CD8-positive, alpha-beta memory T cell (primary cell): Measurements from ENCODE around the gene CD300A. TPM values are rescaled to one million over a fixed set of nuclear protein-coding genes. Genes with fewer than 3 reads are reported as not detected.

Source experiments
- CTCF ChIA-PET: fragments of 350-600 bp; sonication (Branson Sonifier 250); formaldehyde crosslinking; loops from one replicate; lab custom pipeline; 2021; ENCODE audit warnings: antibody characterized with exemption; lab: Charles Lee
- POLR2A ChIA-PET: fragments of 350-600 bp; sonication (Branson Sonifier 250); formaldehyde crosslinking; loops from one replicate; lab custom pipeline; 2021; ENCODE audit warnings: antibody characterized with exemption; lab: Charles Lee
- DNase-seq, 5 donors: peaks; one replicate each; pipeline versions ENCODE4 v3.0.0 to v3.0.0-alpha.2; 2020 to 2022; ENCODE audit warnings: mixed read lengths in 1 of 5
- H3K27ac ChIP-seq: one replicate; pipeline ENCODE4 v1.7.0; 2013; ENCODE audit warnings: low read depth, mild to moderate bottlenecking, low read length, moderate library complexity
- H3K27me3 ChIP-seq: 2 replicates; pipeline ENCODE4 v1.7.0; 2013; ENCODE audit warnings: low read length, mild to moderate bottlenecking; ENCODE audit not compliant: insufficient read depth, poor library complexity, severe bottlenecking
- H3K36me3 ChIP-seq: 2 replicates; pipeline ENCODE4 v1.7.0; 2013; ENCODE audit warnings: mild to moderate bottlenecking, low read length, moderate library complexity; ENCODE audit not compliant: insufficient read depth
- H3K4me1 ChIP-seq: 2 replicates; pipeline ENCODE4 v1.7.0; 2013; ENCODE audit warnings: mild to moderate bottlenecking, low read length, moderate library complexity; ENCODE audit not compliant: insufficient read depth
- H3K4me3 ChIP-seq: 2 replicates; pipeline ENCODE4 v1.7.0; 2013; ENCODE audit warnings: mild to moderate bottlenecking, low read length
- H3K9me3 ChIP-seq: 2 replicates; pipeline ENCODE4 v1.7.0; 2013; ENCODE audit warnings: mild to moderate bottlenecking, low read length
- H3K27ac Mint-ChIP-seq, 8 donors: one replicate each; pipeline ENCODE4 v1.8.0; 2020 to 2021; ENCODE audit warnings: mixed read lengths in 8 of 8, mild to moderate bottlenecking in 6 of 8, inconsistent platforms in 3 of 8, moderate library complexity in 3 of 8
- H3K27me3 Mint-ChIP-seq, 2 donors: one replicate each; pipeline ENCODE4 v1.8.0; 2020 to 2021; ENCODE audit warnings: mixed read lengths in 2 of 2, mild to moderate bottlenecking in 1 of 2, moderate library complexity in 1 of 2
- H3K36me3 Mint-ChIP-seq, 3 donors: one replicate each; pipeline ENCODE4 v1.8.0; 2020 to 2021; ENCODE audit warnings: mixed read lengths in 3 of 3, inconsistent platforms in 1 of 3, mild to moderate bottlenecking in 1 of 3
- H3K4me1 Mint-ChIP-seq, 3 donors: one replicate each; pipeline ENCODE4 v1.8.0; 2020 to 2021; ENCODE audit warnings: mixed read lengths in 3 of 3, inconsistent platforms in 1 of 3, mild to moderate bottlenecking in 1 of 3
- H3K4me3 Mint-ChIP-seq, 7 donors: one replicate each; pipeline ENCODE4 v1.8.0; 2020 to 2021; ENCODE audit warnings: mixed read lengths in 7 of 7, mild to moderate bottlenecking in 6 of 7, moderate library complexity in 4 of 7, inconsistent platforms in 2 of 7
- H3K9me3 Mint-ChIP-seq, 5 donors: one replicate each; pipeline ENCODE4 v1.8.0; 2020 to 2022; ENCODE audit warnings: mixed read lengths in 5 of 5, mild to moderate bottlenecking in 3 of 5, moderate library complexity in 2 of 5, inconsistent platforms in 1 of 5
- polyA plus RNA-seq: library from polyadenylated mRNA; unstranded; fragments of 300-500 nt; fragmentation: Illumina TruSeq; gene quantifications from one replicate; pipeline ENCODE4 v1.2.3, GENCODE V29; 2021
- total RNA-seq, 2 experiments: library from RNA; stranded (reverse); gene quantifications; one replicate each; pipeline ENCODE4 v1.2.3, GENCODE V29; 2021

The CD300A gene
- total and polyA plus RNA-seq, 3 experiments from 2014 or later: 3.1 to 121 (median 3.8) TPM

- Histone ChIP-seq H3K36me3 (no peaks in the 10 kb centered on the region), H3K4me3 (no peak overlapping the region), H3K9me3 (no peaks in the 10 kb centered on the region), H3K27ac (peak overlapping the region; percentile 58), H3K27me3 (no peaks in the 10 kb centered on the region), H3K4me1 (no peaks in the 10 kb centered on the region)
- H3K36me3 Mint-ChIP-seq: peaks cover 0 to 3% (median 0%) of the 10 kb centered on the region in 3 donors
- ChIA-PET POLR2A (no interaction called here), CTCF (interaction anchor here (0.7 to 1.5 kb wide), 5 partner anchors 9 to 293 kb away, joined by 3 to 6 read pairs (median 4); partner anchors contain the start of gene RAB37)
- no peak overlapping the region for H3K4me3 Mint-ChIP-seq
- peaks cover 2 to 16% (median 13%) of the 10 kb centered on the region in 5 donors for H3K9me3 Mint-ChIP-seq
- peaks cover 5 to 6% of the 10 kb centered on the region in 2 donors for H3K27me3 Mint-ChIP-seq
- H3K4me1 Mint-ChIP-seq: peaks cover 0 to 9% (median 4%) of the 10 kb centered on the region in 3 donors
- DNase-seq: no peak
- H3K27ac Mint-ChIP-seq: peak overlapping the region in 1 of 8 donors; percentile 61
Measured at GRCh38 chr17:74443516-74444296, 22.7 kb upstream of the CD300A start.

DNA sequence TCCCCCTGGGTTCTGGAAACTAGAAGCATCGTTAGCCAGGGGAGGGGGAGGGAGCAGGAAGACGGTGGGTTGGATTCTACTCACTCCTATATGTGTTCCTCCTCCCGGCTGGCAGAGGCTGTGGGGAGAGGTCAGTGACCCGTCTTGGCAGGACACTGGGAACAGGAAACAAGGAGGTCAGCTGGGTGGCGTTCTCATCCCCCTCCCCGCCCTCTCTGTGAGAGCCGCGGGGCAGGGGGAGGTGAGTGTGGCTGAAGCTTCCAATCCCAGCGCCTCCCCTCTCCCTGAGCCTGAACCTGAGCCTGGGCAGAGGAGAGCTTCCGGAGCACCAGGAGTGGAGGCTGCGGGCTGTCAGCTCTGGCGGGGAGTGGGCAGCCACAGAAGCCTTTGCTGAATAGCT is 22.0 kb upstream of the CD300A start:
- Histone ChIP-seq H3K9me3 (no peaks in the 10 kb centered on the region), H3K4me3 (no peak overlapping the region), H3K27me3 (no peaks in the 10 kb centered on the region), H3K27ac (no peak overlapping the region), H3K4me1 (no peaks in the 10 kb centered on the region), H3K36me3 (no peaks in the 10 kb centered on the region)
- ChIA-PET CTCF (interaction anchor here (1.3 to 1.5 kb wide), 4 partner anchors 10 to 76 kb away, joined by 3 to 6 read pairs (median 4); no protein-coding TSS in a partner anchor), POLR2A (no interaction called here)
- H3K9me3 Mint-ChIP-seq: peaks cover 0 to 10% (median 6%) of the 10 kb centered on the region in 5 donors
- peaks cover 0 to 9% (median 4%) of the 10 kb centered on the region in 3 donors for H3K4me1 Mint-ChIP-seq
- H3K36me3 Mint-ChIP-seq: no peaks in the 10 kb centered on the region
- no peak for DNase-seq
- H3K27ac Mint-ChIP-seq: no peak overlapping the region
- peaks cover 5 to 6% of the 10 kb centered on the region in 2 donors for H3K27me3 Mint-ChIP-seq
- no peak overlapping the region for H3K4me3 Mint-ChIP-seq

DNA sequence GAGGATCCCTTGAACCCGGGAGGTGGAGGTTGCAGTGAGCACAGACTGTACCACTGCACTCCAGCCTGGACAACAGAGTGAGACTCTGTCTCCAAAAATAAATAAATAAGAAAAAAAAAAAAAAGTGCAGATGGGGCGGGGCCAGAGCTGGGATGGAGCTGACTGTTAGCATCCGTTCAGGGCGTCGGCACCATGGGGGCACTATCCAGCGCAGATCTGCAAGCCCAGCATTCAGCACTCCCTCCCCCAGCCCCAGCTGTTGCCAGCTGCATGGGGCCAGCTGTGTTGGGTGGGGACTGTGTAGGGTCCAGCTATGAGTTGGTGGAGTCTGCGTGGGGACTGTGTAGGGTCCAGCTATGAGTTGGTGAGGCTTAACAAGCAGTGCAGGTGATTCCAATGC is 21.3 kb upstream of the CD300A start:
- H3K27ac ChIP-seq: no peak overlapping the region
- Mint-ChIP-seq H3K27ac (no peak overlapping the region), H3K4me1 (peaks cover 0 to 9% (median 1%) of the 10 kb centered on the region in 3 donors), H3K27me3 (peaks cover 4 to 5% of the 10 kb centered on the region in 2 donors), H3K4me3 (no peak overlapping the region), H3K36me3 (no peaks in the 10 kb centered on the region), H3K9me3 (peaks cover 0 to 4% (median 2%) of the 10 kb centered on the region in 5 donors)
- H3K4me3 ChIP-seq: no peak overlapping the region
- CTCF ChIA-PET: interaction anchor here (1.3 kb wide), 1 partner anchor 76 kb away, joined by 4 read pairs; no protein-coding TSS in a partner anchor
- H3K9me3 ChIP-seq: no peaks in the 10 kb centered on the region
- no peaks in the 10 kb centered on the region for H3K4me1 ChIP-seq
- DNase-seq: no peak
- H3K36me3 ChIP-seq: no peaks in the 10 kb centered on the region
- POLR2A ChIA-PET: no interaction called here
- H3K27me3 ChIP-seq: no peaks in the 10 kb centered on the region

DNA sequence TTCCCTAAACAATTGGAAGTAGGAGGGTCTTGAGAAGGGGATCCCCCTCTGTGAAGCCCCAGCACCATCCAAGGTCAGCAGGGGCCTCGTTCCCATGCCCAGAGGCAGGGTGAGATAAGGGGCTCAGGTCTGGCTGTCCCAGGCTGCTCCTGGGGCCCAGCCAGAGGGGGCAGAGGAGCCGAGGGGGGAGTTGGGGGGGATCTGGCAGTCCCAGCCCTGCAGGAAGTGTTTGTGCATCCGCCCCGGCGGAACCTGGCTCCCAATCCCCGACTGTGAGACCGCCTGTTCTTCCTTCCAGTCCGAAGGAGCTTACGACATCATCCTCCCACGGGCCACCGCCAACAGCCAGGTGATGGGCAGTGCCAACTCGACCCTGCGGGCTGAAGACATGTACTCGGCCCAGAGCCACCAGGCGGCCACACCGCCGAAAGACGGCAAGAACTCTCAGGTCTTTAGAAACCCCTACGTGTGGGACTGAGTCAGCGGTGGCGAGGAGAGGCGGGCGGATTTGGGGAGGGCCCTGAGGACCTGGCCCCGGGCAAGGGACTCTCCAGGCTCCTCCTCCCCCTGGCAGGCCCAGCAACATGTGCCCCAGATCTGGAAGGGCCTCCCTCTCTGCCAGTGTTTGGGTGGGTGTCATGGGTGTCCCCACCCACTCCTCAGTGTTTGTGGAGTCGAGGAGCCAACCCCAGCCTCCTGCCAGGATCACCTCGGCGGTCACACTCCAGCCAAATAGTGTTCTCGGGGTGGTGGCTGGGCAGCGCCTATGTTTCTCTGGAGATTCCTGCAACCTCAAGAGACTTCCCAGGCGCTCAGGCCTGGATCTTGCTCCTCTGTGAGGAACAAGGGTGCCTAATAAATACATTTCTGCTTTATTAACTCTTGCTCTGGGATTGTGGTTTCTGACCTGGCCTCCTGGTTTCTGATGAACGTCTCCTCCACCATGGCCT is 19.6 kb upstream of the CD300A start:
- Histone ChIP-seq H3K27ac (no peak overlapping the region), H3K4me1 (no peaks in the 10 kb centered on the region), H3K27me3 (no peaks in the 10 kb centered on the region), H3K9me3 (no peaks in the 10 kb centered on the region), H3K36me3 (no peaks in the 10 kb centered on the region), H3K4me3 (no peak overlapping the region)
- H3K27me3 Mint-ChIP-seq: peaks cover 0 to 7% of the 10 kb centered on the region in 2 donors
- peak overlapping the region in 3 of 7 donors; percentile 29 to 47 (median 45) for H3K4me3 Mint-ChIP-seq
- no peak overlapping the region for H3K27ac Mint-ChIP-seq
- peaks cover 0 to 12% (median 0%) of the 10 kb centered on the region in 3 donors for H3K4me1 Mint-ChIP-seq
- H3K9me3 Mint-ChIP-seq: peaks cover 0 to 2% (median 0%) of the 10 kb centered on the region in 5 donors
- CTCF ChIA-PET: interaction anchor here (1.2 to 2.2 kb wide), 3 partner anchors 11 to 79 kb away, joined by 3 to 9 read pairs (median 4); no protein-coding TSS in a partner anchor
- no peak for DNase-seq
- POLR2A ChIA-PET: no interaction called here
- H3K36me3 Mint-ChIP-seq: no peaks in the 10 kb centered on the region

GRCh38 chr17:74447628-74448159 is 18.7 kb upstream of the CD300A start:
- CTCF ChIA-PET: interaction anchor here (1.2 to 2.2 kb wide), 3 partner anchors 10 to 80 kb away, joined by 3 to 9 read pairs (median 4); no protein-coding TSS in a partner anchor
- H3K4me3 Mint-ChIP-seq: peak overlapping the region in 1 of 7 donors; percentile 29
- Histone ChIP-seq H3K4me3 (no peak overlapping the region), H3K27me3 (no peaks in the 10 kb centered on the region), H3K36me3 (no peaks in the 10 kb centered on the region), H3K9me3 (no peaks in the 10 kb centered on the region), H3K27ac (no peak overlapping the region), H3K4me1 (peaks cover 2% of the 10 kb centered on the region)
- H3K9me3 Mint-ChIP-seq: no peaks in the 10 kb centered on the region
- peaks cover 6 to 18% (median 7%) of the 10 kb centered on the region in 3 donors for H3K4me1 Mint-ChIP-seq
- H3K27ac Mint-ChIP-seq: peak overlapping the region in 1 of 8 donors; percentile 1
- DNase-seq: no peak
- H3K36me3 Mint-ChIP-seq: no peaks in the 10 kb centered on the region
- POLR2A ChIA-PET: no interaction called here
- peaks cover 0 to 7% of the 10 kb centered on the region in 2 donors for H3K27me3 Mint-ChIP-seq

DNA sequence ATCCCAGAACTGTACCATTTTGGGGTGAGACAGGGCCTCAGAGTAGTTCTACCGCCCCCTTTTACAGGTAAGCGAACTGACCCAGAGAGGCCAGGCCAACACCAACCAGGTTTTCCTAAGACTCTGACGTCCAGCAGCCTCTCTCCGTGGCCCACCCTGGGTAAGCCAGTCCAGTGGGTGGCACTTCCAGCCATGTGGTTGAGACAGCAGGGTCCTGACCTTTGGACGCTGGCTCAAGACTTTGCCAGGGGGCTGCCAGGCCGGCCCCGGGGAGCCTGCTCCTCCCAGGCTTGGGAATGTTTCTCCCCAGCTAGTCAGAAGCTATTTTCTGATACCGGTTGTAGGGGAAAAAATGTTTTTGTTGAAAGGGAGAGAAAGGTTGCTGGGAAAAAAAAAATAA is 17.7 kb upstream of the CD300A start:
- Mint-ChIP-seq H3K4me1 (peaks cover 9 to 25% (median 10%) of the 10 kb centered on the region in 3 donors), H3K4me3 (no peak overlapping the region), H3K27me3 (peaks cover 0 to 10% of the 10 kb centered on the region in 2 donors), H3K27ac (peak overlapping the region in 1 of 8 donors; percentile 47), H3K9me3 (no peaks in the 10 kb centered on the region), H3K36me3 (no peaks in the 10 kb centered on the region)
- ChIA-PET CTCF (interaction anchor here (2.2 kb wide), 1 partner anchor 9 kb away, joined by 9 read pairs; no protein-coding TSS in a partner anchor), POLR2A (no interaction called here)
- no peak for DNase-seq
- Histone ChIP-seq H3K27me3 (no peaks in the 10 kb centered on the region), H3K27ac (no peak overlapping the region), H3K9me3 (no peaks in the 10 kb centered on the region), H3K4me3 (no peak overlapping the region), H3K4me1 (peaks cover 11% of the 10 kb centered on the region), H3K36me3 (no peaks in the 10 kb centered on the region)

GRCh38 chr17:74449306-74449705 is 17.1 kb upstream of the CD300A start:
- H3K4me3 Mint-ChIP-seq: no peak overlapping the region
- H3K36me3 Mint-ChIP-seq: no peaks in the 10 kb centered on the region
- H3K9me3 Mint-ChIP-seq: no peaks in the 10 kb centered on the region

More at GRCh38 chr17:74449306-74449705, 17.1 kb upstream of the CD300A start:
- no peak overlapping the region for H3K27ac Mint-ChIP-seq
- ChIA-PET CTCF (no interaction called here), POLR2A (no interaction called here)
- Histone ChIP-seq H3K9me3 (no peaks in the 10 kb centered on the region), H3K36me3 (no peaks in the 10 kb centered on the region), H3K27ac (no peak overlapping the region), H3K4me1 (peaks cover 13% of the 10 kb centered on the region), H3K4me3 (no peak overlapping the region), H3K27me3 (no peaks in the 10 kb centered on the region)
- DNase-seq: no peak
- H3K27me3 Mint-ChIP-seq: peaks cover 0 to 10% of the 10 kb centered on the region in 2 donors
- H3K4me1 Mint-ChIP-seq: peaks cover 9 to 27% (median 10%) of the 10 kb centered on the region in 3 donors
